Retina (tissue), 1 donor: ENCODE data around the gene NEURL1B.

Source experiments
- DNase-seq: peaks from one replicate; pipeline ENCODE4 v3.0.0-alpha.2; 2016

Gene NEURL1B

DNA sequence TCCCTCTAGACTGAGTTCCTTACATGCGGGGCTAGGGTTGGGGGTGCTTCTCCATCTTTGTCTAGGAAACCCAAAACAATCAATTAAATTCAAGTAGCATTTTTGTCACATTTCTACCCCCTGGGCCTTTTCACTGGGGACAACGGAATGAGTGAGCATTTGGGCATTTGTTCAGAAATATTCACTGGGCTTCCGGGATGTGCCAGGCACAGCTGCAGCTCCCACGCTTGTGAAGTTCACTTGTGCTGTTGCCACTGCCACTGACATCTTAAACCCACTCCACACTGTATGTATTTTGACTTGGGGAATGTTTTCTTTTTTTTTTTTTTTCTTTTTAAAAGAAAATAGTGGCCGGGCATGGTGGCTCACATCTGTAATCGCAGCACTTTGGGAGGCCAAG, 98.3 kb downstream of the NEURL1B start:
- no peak for DNase-seq

DNA sequence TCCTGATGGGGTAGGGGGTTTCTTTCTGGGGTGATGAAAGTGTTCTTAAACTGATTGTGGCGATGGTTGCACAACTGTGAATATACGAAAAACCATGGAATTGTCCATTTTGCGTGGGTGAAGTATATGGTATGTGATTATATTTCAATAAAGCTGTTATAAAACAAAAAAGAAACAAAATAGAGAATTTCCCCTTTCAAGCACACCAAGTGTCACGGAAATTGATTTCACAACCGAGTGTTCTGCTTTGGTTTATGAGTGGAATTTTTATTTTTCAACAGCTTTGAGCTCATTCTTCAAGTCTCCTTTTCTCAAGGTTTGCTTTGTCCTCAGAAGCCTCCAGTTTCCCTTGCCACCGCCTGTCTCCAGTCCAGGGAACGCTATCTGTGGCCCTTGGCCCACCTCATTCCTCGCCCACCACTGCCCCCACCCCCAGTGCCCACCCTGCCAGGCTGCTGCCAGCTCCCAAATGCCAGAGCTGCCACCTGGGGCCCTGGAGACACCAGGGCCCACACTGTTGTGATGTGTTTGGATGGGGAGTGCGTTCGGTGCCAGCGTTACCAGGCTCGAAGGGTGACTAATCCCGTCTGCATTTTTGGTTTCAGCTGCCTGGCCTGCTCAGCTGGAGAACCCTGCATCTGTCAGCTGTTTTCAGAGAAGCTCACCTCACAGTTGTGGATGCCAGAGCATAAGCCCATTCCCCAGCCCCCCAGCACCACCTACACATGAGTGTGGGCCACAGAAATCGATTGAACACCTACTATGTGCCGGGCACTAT, 99.6 kb downstream of the NEURL1B start:
- DNase-seq = no peak
